ENCODE data around the gene FAM222A. TPM values are rescaled to one million over a fixed set of nuclear protein-coding genes. Genes with fewer than 3 reads are reported as not detected.

Gene FAM222A
- total RNA-seq, 1 experiment from 2014 or later = 4.2 TPM

Other genes with a start within 250 kb of the FAM222A start
- 19.6 and 53.6 TPM in 2 replicates for gene KCTD10, start 236.5 kb upstream of the FAM222A start, total RNA-seq (2014; rRNA removed; shearing (Covaris generic))
- gene UBE3B, start 236.2 kb upstream of the FAM222A start, total RNA-seq (2014; rRNA removed; shearing (Covaris generic)) = 28.4 and 30.2 TPM in 2 replicates
- 51.2 and 52.0 TPM in 2 replicates for gene MMAB, start 140.3 kb upstream of the FAM222A start, total RNA-seq (2014; rRNA removed; shearing (Covaris generic))
- 18.7 and 30.2 TPM in 2 replicates for gene MVK, start 140.0 kb upstream of the FAM222A start, total RNA-seq (2014; rRNA removed; shearing (Covaris generic))
- gene TRPV4, start 119.6 kb downstream of the FAM222A start, total RNA-seq (2014; rRNA removed; shearing (Covaris generic)) = not detected in 2 replicates
- 37.9 and 39.1 TPM in 2 replicates for gene GLTP, start 166.7 kb downstream of the FAM222A start, total RNA-seq (2014; rRNA removed; shearing (Covaris generic))
- gene TCHP, start 186.4 kb downstream of the FAM222A start, total RNA-seq (2014; rRNA removed; shearing (Covaris generic)) = 17.6 and 21.9 TPM in 2 replicates

Data from A172 (cell line).